ENCODE data around the gene PTPN23.

Gene PTPN23

DNA sequence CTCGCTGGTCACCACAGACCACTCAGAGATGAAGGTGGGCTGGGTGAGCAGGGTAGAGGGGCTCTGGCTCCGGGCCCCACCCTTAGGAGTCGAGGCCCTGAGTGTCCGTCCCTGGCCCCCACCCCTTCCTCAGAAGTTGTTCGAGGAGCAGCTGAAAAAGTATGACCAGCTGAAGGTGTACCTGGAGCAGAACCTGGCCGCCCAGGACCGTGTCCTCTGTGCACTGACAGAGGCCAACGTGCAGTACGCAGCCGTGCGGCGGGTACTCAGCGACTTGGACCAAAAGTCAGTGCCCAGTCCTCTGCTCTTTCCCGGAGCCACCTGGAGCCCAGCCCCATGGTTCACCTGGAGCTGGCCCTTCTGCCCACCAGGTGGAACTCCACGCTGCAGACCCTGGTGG, 28.5 kb downstream of the PTPN23 start:
- TF ChIP-seq ZC3H10 (CRISPR knock-in tag; IDR thresholded peaks at IDR 0.05): no peak
- TF ChIP-seq GLIS3 (CRISPR knock-in tag; IDR thresholded peaks at IDR 0.05): no peak
- no peak for TF ChIP-seq SNAI2 (CRISPR knock-in tag; IDR thresholded peaks at IDR 0.05)
- no peak for TF ChIP-seq ESRRG (CRISPR knock-in tag; IDR thresholded peaks at IDR 0.05)
- TF ChIP-seq ZNF70 (CRISPR knock-in tag; IDR thresholded peaks at IDR 0.05): no peak
- no peak for TF ChIP-seq ARNTL (CRISPR knock-in tag; IDR thresholded peaks at IDR 0.05; ENCODE audit: borderline replicate concordance, low read depth)
- TF ChIP-seq ZFP30 (CRISPR knock-in tag; IDR thresholded peaks at IDR 0.05): no peak
- no peak for TF ChIP-seq ZNF8 (CRISPR knock-in tag; IDR thresholded peaks at IDR 0.05)
- TF ChIP-seq, protein P1, sequence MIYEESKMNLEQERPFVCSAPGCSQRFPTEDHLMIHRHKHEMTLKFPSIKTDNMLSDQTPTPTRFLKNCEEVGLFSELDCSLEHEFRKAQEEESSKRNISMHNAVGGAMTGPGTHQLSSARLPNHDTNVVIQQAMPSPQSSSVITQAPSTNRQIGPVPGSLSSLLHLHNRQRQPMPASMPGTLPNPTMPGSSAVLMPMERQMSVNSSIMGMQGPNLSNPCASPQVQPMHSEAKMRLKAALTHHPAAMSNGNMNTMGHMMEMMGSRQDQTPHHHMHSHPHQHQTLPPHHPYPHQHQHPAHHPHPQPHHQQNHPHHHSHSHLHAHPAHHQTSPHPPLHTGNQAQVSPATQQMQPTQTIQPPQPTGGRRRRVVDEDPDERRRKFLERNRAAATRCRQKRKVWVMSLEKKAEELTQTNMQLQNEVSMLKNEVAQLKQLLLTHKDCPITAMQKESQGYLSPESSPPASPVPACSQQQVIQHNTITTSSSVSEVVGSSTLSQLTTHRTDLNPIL (CRISPR knock-in tag; IDR thresholded peaks at IDR 0.05; ENCODE audit: low read depth): no peak
- TF ChIP-seq CSDC2 (CRISPR knock-in tag; IDR thresholded peaks at IDR 0.05): no peak
- TF ChIP-seq, protein P2, sequence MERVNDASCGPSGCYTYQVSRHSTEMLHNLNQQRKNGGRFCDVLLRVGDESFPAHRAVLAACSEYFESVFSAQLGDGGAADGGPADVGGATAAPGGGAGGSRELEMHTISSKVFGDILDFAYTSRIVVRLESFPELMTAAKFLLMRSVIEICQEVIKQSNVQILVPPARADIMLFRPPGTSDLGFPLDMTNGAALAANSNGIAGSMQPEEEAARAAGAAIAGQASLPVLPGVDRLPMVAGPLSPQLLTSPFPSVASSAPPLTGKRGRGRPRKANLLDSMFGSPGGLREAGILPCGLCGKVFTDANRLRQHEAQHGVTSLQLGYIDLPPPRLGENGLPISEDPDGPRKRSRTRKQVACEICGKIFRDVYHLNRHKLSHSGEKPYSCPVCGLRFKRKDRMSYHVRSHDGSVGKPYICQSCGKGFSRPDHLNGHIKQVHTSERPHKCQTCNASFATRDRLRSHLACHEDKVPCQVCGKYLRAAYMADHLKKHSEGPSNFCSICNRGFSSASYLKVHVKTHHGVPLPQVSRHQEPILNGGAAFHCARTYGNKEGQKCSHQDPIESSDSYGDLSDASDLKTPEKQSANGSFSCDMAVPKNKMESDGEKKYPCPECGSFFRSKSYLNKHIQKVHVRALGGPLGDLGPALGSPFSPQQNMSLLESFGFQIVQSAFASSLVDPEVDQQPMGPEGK (CRISPR knock-in tag; IDR thresholded peaks at IDR 0.05; ENCODE audit: borderline replicate concordance): no peak
- no peak for TF ChIP-seq ISL1 (CRISPR knock-in tag; IDR thresholded peaks at IDR 0.05)
- TF ChIP-seq TCF4 (CRISPR knock-in tag; IDR thresholded peaks at IDR 0.05; ENCODE audit: borderline replicate concordance): no peak
- no peak for TF ChIP-seq RARB (CRISPR knock-in tag; IDR thresholded peaks at IDR 0.05)
- no peak for TF ChIP-seq ZNF565 (CRISPR knock-in tag; conservative IDR thresholded peaks at IDR 0.05; ENCODE audit: low read depth)
- TF ChIP-seq, protein P3, sequence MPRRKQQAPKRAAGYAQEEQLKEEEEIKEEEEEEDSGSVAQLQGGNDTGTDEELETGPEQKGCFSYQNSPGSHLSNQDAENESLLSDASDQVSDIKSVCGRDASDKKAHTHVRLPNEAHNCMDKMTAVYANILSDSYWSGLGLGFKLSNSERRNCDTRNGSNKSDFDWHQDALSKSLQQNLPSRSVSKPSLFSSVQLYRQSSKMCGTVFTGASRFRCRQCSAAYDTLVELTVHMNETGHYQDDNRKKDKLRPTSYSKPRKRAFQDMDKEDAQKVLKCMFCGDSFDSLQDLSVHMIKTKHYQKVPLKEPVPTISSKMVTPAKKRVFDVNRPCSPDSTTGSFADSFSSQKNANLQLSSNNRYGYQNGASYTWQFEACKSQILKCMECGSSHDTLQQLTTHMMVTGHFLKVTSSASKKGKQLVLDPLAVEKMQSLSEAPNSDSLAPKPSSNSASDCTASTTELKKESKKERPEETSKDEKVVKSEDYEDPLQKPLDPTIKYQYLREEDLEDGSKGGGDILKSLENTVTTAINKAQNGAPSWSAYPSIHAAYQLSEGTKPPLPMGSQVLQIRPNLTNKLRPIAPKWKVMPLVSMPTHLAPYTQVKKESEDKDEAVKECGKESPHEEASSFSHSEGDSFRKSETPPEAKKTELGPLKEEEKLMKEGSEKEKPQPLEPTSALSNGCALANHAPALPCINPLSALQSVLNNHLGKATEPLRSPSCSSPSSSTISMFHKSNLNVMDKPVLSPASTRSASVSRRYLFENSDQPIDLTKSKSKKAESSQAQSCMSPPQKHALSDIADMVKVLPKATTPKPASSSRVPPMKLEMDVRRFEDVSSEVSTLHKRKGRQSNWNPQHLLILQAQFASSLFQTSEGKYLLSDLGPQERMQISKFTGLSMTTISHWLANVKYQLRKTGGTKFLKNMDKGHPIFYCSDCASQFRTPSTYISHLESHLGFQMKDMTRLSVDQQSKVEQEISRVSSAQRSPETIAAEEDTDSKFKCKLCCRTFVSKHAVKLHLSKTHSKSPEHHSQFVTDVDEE (CRISPR knock-in tag; IDR thresholded peaks at IDR 0.05): no peak
- no peak for TF ChIP-seq TOX (CRISPR knock-in tag; IDR thresholded peaks at IDR 0.05; ENCODE audit: borderline replicate concordance)
- no peak for TF ChIP-seq BACH2 (CRISPR knock-in tag; IDR thresholded peaks at IDR 0.05; ENCODE audit: borderline replicate concordance)
- no peak for TF ChIP-seq PPARA (CRISPR knock-in tag; IDR thresholded peaks at IDR 0.05; ENCODE audit: borderline replicate concordance)
- TF ChIP-seq ZFP3 (CRISPR knock-in tag; IDR thresholded peaks at IDR 0.05): no peak
- ATAC-seq: no peak

DNA sequence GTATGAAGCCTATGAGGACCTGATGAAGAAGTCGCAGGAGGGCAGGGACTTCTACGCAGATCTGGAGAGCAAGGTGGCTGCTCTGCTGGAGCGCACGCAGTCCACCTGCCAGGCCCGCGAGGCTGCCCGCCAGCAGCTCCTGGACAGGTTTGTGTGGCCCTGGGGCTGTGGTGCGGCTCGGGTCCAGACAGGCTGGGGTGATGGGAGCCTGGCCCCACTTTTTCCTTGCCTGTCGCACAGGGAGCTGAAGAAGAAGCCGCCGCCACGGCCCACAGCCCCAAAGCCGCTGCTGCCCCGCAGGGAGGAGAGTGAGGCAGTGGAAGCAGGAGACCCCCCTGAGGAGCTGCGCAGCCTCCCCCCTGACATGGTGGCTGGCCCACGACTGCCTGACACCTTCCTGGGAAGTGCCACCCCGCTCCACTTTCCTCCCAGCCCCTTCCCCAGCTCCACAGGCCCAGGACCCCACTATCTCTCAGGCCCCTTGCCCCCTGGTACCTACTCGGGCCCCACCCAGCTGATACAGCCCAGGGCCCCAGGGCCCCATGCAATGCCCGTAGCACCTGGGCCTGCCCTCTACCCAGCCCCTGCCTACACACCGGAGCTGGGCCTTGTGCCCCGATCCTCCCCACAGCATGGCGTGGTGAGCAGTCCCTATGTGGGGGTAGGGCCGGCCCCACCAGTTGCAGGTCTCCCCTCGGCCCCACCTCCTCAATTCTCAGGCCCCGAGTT, 29.0 kb downstream of the PTPN23 start:
- no peak for ATAC-seq
- no peak for TF ChIP-seq ARNTL (CRISPR knock-in tag; IDR thresholded peaks at IDR 0.05; ENCODE audit: borderline replicate concordance, low read depth)
- TF ChIP-seq, protein P1 (CRISPR knock-in tag; IDR thresholded peaks at IDR 0.05; ENCODE audit: low read depth): no peak
- no peak for TF ChIP-seq ZNF70 (CRISPR knock-in tag; IDR thresholded peaks at IDR 0.05)
- no peak for TF ChIP-seq ZFP3 (CRISPR knock-in tag; IDR thresholded peaks at IDR 0.05)
- no peak for TF ChIP-seq OSR1 (CRISPR knock-in tag; IDR thresholded peaks at IDR 0.05)
- TF ChIP-seq, protein P3 (CRISPR knock-in tag; IDR thresholded peaks at IDR 0.05): no peak
- TF ChIP-seq RARB (CRISPR knock-in tag; IDR thresholded peaks at IDR 0.05): no peak
- TF ChIP-seq BACH2 (CRISPR knock-in tag; IDR thresholded peaks at IDR 0.05; ENCODE audit: borderline replicate concordance): no peak
- no peak for TF ChIP-seq TOX (CRISPR knock-in tag; IDR thresholded peaks at IDR 0.05; ENCODE audit: borderline replicate concordance)
- TF ChIP-seq, protein P2 (CRISPR knock-in tag; IDR thresholded peaks at IDR 0.05; ENCODE audit: borderline replicate concordance): no peak
- no peak for TF ChIP-seq TCF4 (CRISPR knock-in tag; IDR thresholded peaks at IDR 0.05; ENCODE audit: borderline replicate concordance)
